HCT116 (cell line): ENCODE data around the gene LIN28A. TPM values are rescaled to one million over a fixed set of nuclear protein-coding genes. Genes with fewer than 3 reads are reported as not detected.

Experiments used
- ATAC-seq: fragments of 200-7000 bp; cut with Tn5 transposase; 2 replicates; pipeline ENCODE4 v1.9.1; 2020; ENCODE audit warnings: mild to moderate bottlenecking, moderate library complexity
- BruUV-seq: library from RNA; stranded (reverse); fragments of 400-500 nt; replicated peaks from 2 replicates; lab custom pipeline; 2021; lab: Mats Ljungman, UMichigan
- CTCF ChIA-PET: fragments of 300-600 bp; sonication (Branson Sonifier 250); formaldehyde crosslinking; loops from one replicate; lab custom pipeline; 2021; ENCODE audit warnings: antibody characterized with exemption; lab: Charles Lee
- POLR2A ChIA-PET: fragments of 300-600, 350-600 bp; sonication (Branson Sonifier 250); formaldehyde crosslinking; loops from one replicate; lab custom pipeline; 2021; ENCODE audit warnings: antibody characterized with exemption; lab: Charles Lee
- RAD21 ChIA-PET, 2 experiments: fragments of 300-600 bp; sonication (Branson Sonifier 250); formaldehyde crosslinking; loops; one replicate each; lab custom pipeline; 2023; ENCODE audit warnings: low total read pairs in 2 of 2; ENCODE audit not compliant: uncharacterized antibody in 2 of 2, unreplicated experiment in 2 of 2, low non-redundant PET in 1 of 2; lab: Charles Lee
- DNase-seq: peaks from one replicate; pipeline ENCODE4 v3.0.0-alpha.2; 2010; ENCODE audit warnings: low read depth, low spot score
- H2AFZ ChIP-seq: fragments of 200-600 bp; shearing (Covaris generic), sonication (generic); 2 replicates; pipeline ENCODE4 v1.6.1; 2017; ENCODE audit warnings: low read depth, mixed run types, mixed read lengths, antibody characterized with exemption, low read length; ENCODE audit not compliant: poor library complexity, severe bottlenecking
- H3K27ac ChIP-seq: 2 replicates; pipeline ENCODE4 v1.5.1; 2012; ENCODE audit warnings: low read depth, low read length
- H3K27me3 ChIP-seq: fragments of 200-600 bp; sonication (generic); 2 replicates; pipeline ENCODE4 v1.6.1; 2016; ENCODE audit warnings: mixed run types, low read length, mixed read lengths; ENCODE audit not compliant: insufficient read depth
- H3K36me3 ChIP-seq, 2 experiments: fragments of 200-500 bp in 1 of 2; fragments of 200-600 bp in 1 of 2; sonication (Bioruptor generic) in 1 of 2; sonication (generic) in 1 of 2; 2 replicates each; pipeline versions ENCODE4 v1.5.1 to v1.6.1; 2014 to 2016; ENCODE audit warnings: low read length in 2 of 2, inconsistent platforms in 1 of 2, mixed read lengths in 1 of 2, mixed run types in 1 of 2; ENCODE audit not compliant: insufficient read depth in 2 of 2, control insufficient read depth in 1 of 2
- H3K4me1 ChIP-seq, 2 experiments: fragments of 200-600 bp in 1 of 2; sonication (generic) in 1 of 2; 2 replicates each; pipeline versions ENCODE4 v1.5.1 to v1.6.1; 2012 to 2017; ENCODE audit warnings: low read length in 2 of 2, inconsistent platforms in 1 of 2, mild to moderate bottlenecking in 1 of 2, mixed read lengths in 1 of 2, mixed run types in 1 of 2, moderate library complexity in 1 of 2; ENCODE audit not compliant: insufficient read depth in 2 of 2, control insufficient read depth in 1 of 2
- H3K4me2 ChIP-seq: fragments of 200-600 bp; sonication (generic); 2 replicates; pipeline ENCODE4 v1.6.1; 2017; ENCODE audit warnings: mixed run types, low read length, mixed read lengths
- H3K4me3 ChIP-seq, 2 experiments: fragments of 200-600 bp in 1 of 2; sonication (generic) in 1 of 2; replicated peaks in 1 of 2; 2 replicates each; pipeline ENCODE4 v1.5.1; 2011 to 2016; ENCODE audit warnings: low read length in 2 of 2, control low read depth in 1 of 2, low read depth in 1 of 2, mild to moderate bottlenecking in 1 of 2, mixed read lengths in 1 of 2, mixed run types in 1 of 2
- H3K79me2 ChIP-seq: fragments of 200-600 bp; sonication (generic); 2 replicates; pipeline ENCODE4 v1.6.1; 2017; ENCODE audit warnings: mild to moderate bottlenecking, mixed run types, low read length, moderate library complexity, mixed read lengths; ENCODE audit not compliant: insufficient read depth
- H3K9ac ChIP-seq: fragments of 200-600 bp; sonication (generic); 2 replicates; pipeline ENCODE4 v1.6.1; 2016; ENCODE audit warnings: low read length, mixed read lengths
- H3K9me2 ChIP-seq: fragments of 200-600 bp; sonication (generic), shearing (Covaris generic); 2 replicates; pipeline ENCODE4 v1.6.1; 2017; ENCODE audit warnings: mixed run types, mild to moderate bottlenecking, moderate library complexity; ENCODE audit not compliant: insufficient read depth
- H3K9me3 ChIP-seq, 2 experiments: fragments of 200-500 bp in 1 of 2; fragments of 200-600 bp in 1 of 2; sonication (Bioruptor generic) in 1 of 2; sonication (generic) in 1 of 2; 2 replicates each; pipeline ENCODE4 v1.6.1; 2014 to 2017; ENCODE audit warnings: low read length in 2 of 2, mixed read lengths in 2 of 2, inconsistent platforms in 1 of 2, low read depth in 1 of 2, mild to moderate bottlenecking in 1 of 2, mixed run types in 1 of 2, moderate library complexity in 1 of 2; ENCODE audit not compliant: control insufficient read depth in 1 of 2, insufficient read depth in 1 of 2
- H4K20me1 ChIP-seq: fragments of 200-600 bp; sonication (generic), shearing (Covaris generic); 2 replicates; pipeline ENCODE4 v1.6.1; 2017; ENCODE audit warnings: mixed run types, mild to moderate bottlenecking, moderate library complexity; ENCODE audit not compliant: insufficient read depth
- CEBPB ChIP-seq: IDR thresholded peaks from 2 replicates; pipeline ENCODE4 v1.6.1; 2012; ENCODE audit warnings: low read depth
- ELF1 ChIP-seq: IDR thresholded peaks from 2 replicates; pipeline ENCODE4 v1.6.1; 2012; ENCODE audit warnings: low read depth, borderline replicate concordance
- EZH2 ChIP-seq: fragments of 200-600 bp; sonication (generic); IDR thresholded peaks from 2 replicates; pipeline ENCODE4 v1.6.1; 2017; ENCODE audit warnings: antibody characterized with exemption, mixed run types
- EZH2phosphoT487 ChIP-seq: fragments of 200-600 bp; IDR thresholded peaks from 2 replicates; pipeline ENCODE4 v1.6.1; 2018; ENCODE audit warnings: antibody characterized with exemption, borderline replicate concordance
- FOSL1 ChIP-seq: IDR thresholded peaks from 2 replicates; pipeline ENCODE4 v1.6.1; 2012; ENCODE audit warnings: low read depth
- JUND ChIP-seq: IDR thresholded peaks from 2 replicates; pipeline ENCODE4 v1.6.1; 2012
- POLR2A ChIP-seq: IDR thresholded peaks from 2 replicates; pipeline ENCODE4 v1.7.0; 2011; ENCODE audit warnings: borderline replicate concordance; ENCODE audit not compliant: insufficient read depth, insufficient read length; ENCODE audit errors: extremely low read depth
- POLR2AphosphoS5 ChIP-seq: IDR thresholded peaks from 2 replicates; pipeline ENCODE4 v1.6.1; 2011; ENCODE audit warnings: mild to moderate bottlenecking, low read depth, low read length, moderate library complexity
- RAD21 ChIP-seq: IDR thresholded peaks from 2 replicates; pipeline ENCODE4 v1.6.1; 2012; ENCODE audit warnings: low read depth, mild to moderate bottlenecking
- SIN3A ChIP-seq: IDR thresholded peaks from 2 replicates; pipeline ENCODE4 v1.6.1; 2012; ENCODE audit warnings: low read depth
- SP1 ChIP-seq: IDR thresholded peaks from 2 replicates; pipeline ENCODE4 v1.6.1; 2012; ENCODE audit warnings: low read depth
- ZFX ChIP-seq: fragments of 450-650 bp; IDR thresholded peaks from 2 replicates; pipeline ENCODE4 v1.6.1; 2017
- ZNF274 ChIP-seq: fragments of 200-500 bp; sonication (Bioruptor generic); IDR thresholded peaks from 2 replicates; pipeline ENCODE4 v1.6.1; 2014; ENCODE audit warnings: mild to moderate bottlenecking, low read depth, low read length, inconsistent platforms
- intact Hi-C: fragments of 100-400 bp; cut with micrococcal nuclease; formaldehyde crosslinking; loops from 2 replicates; pipeline ENCODE4 v1.10.0; 2022
- total RNA-seq: library from RNA; stranded (reverse); gene quantifications from one replicate; pipeline ENCODE4 v1.2.1, GENCODE V29; 2021; ENCODE audit not compliant: unreplicated experiment
- TF ChIP-seq, protein P1 (sequence below): IDR thresholded peaks from 2 replicates; pipeline ENCODE4 v1.6.1; 2012
- TF ChIP-seq, protein P2 (sequence below), 3 experiments: fragments of 200-600 bp in 1 of 3; sonication (generic) in 1 of 3; IDR thresholded peaks in 2 of 3; conservative IDR thresholded peaks in 1 of 3; 2 replicates each; pipeline ENCODE4 v1.5.1; 2012 to 2017; ENCODE audit warnings: low read depth in 2 of 3, low read length in 2 of 3, antibody characterized with exemption in 1 of 3, borderline replicate concordance in 1 of 3, control low read depth in 1 of 3, mild to moderate bottlenecking in 1 of 3, mixed read lengths in 1 of 3, mixed run types in 1 of 3, moderate library complexity in 1 of 3; ENCODE audit not compliant: insufficient read depth in 1 of 3

Gene LIN28A
- total RNA-seq, 1 experiment from 2014 or later, result 1.4 TPM

DNA sequence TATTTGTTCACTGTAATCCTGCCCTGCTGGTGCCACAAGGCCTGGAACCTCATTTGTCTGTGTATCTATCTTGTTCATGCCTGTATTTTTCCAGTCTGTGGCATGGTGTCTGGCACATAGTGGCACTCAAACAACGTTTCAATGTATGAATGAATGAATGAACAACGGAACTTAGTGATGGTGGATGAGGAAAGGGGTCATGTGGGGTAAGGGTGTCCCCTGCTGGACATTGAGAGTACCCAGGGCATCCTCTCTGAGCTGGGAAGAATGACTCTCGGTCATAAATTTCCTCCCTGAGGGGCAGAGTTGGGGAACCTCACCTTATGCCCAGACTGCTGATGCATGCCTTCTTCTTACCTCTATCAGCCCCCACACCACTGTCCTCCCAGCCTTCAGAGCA is 19.2 kb upstream of the LIN28A start (continued):
- TF ChIP-seq ELF1 (no peak), ZFX (no peak)

DNA sequence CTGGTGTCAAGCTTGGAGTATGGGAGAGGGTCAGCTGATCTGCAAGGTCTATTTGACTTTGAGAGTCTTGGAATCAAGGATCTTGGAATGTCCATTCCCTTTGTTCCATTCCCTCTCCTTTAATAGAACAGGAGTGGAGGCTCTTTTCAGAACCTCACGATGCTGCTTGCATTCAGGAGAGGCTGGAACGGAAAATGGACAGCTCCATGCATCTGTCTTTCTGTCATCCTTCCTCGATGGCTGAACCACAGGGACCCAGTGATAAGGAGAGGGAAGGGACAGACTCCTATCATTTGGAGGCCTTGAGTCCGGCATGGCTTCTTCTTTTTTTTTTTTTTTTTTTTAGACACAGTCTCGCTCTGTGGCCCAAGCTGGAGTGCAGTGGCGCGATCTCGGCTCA is 14.9 kb upstream of the LIN28A start:
- no TSS peak for BruUV-seq
- intact Hi-C loops, result no loop called here
- Histone ChIP-seq H3K36me3 (no peaks in the 10 kb centered on the region), H3K9me2 (no peaks in the 10 kb centered on the region), H3K9ac (no peak overlapping the region), H3K9me3 (no peaks in the 10 kb centered on the region), H3K4me2 (no peak overlapping the region), H3K79me2 (no peaks in the 10 kb centered on the region), H3K4me1 (peaks cover 6 to 8% of the 10 kb centered on the region in 2 experiments; a peak in 3 of 4 replicates), H4K20me1 (no peaks in the 10 kb centered on the region), H3K27ac (no peak overlapping the region), H2AFZ (no peak overlapping the region), H3K4me3 (no peak overlapping the region), H3K27me3 (no peaks in the 10 kb centered on the region)
- ChIA-PET CTCF (interaction anchor here (1.1 to 3.9 kb wide), 2 partner anchors 22 to 161 kb away, joined by 4 to 14 read pairs; partner anchors contain the start of gene CEP85), POLR2A (no interaction called here), RAD21 (interaction anchor here (0.6 to 0.7 kb wide), 2 partner anchors 45 to 284 kb away, joined by 3 to 4 read pairs; no protein-coding TSS in a partner anchor)
- TF ChIP-seq ELF1 (no peak), CEBPB (no peak), EZH2 (no peak), EZH2phosphoT487 (no peak), FOSL1 (no peak), SP1 (no peak), ZNF274 (no peak), SIN3A (no peak), RAD21 (no peak), POLR2A (no peak), POLR2AphosphoS5 (no peak), JUND (no peak)
- TF ChIP-seq, protein P1, sequence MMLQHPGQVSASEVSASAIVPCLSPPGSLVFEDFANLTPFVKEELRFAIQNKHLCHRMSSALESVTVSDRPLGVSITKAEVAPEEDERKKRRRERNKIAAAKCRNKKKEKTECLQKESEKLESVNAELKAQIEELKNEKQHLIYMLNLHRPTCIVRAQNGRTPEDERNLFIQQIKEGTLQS, result no peak
- TF ChIP-seq, protein P2, sequence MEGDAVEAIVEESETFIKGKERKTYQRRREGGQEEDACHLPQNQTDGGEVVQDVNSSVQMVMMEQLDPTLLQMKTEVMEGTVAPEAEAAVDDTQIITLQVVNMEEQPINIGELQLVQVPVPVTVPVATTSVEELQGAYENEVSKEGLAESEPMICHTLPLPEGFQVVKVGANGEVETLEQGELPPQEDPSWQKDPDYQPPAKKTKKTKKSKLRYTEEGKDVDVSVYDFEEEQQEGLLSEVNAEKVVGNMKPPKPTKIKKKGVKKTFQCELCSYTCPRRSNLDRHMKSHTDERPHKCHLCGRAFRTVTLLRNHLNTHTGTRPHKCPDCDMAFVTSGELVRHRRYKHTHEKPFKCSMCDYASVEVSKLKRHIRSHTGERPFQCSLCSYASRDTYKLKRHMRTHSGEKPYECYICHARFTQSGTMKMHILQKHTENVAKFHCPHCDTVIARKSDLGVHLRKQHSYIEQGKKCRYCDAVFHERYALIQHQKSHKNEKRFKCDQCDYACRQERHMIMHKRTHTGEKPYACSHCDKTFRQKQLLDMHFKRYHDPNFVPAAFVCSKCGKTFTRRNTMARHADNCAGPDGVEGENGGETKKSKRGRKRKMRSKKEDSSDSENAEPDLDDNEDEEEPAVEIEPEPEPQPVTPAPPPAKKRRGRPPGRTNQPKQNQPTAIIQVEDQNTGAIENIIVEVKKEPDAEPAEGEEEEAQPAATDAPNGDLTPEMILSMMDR (IDR thresholded peaks at IDR 0.05 in 2 of 3, conservative IDR thresholded peaks at IDR 0.05 in 1 of 3; ENCODE audit: borderline replicate concordance in 1 of 3, insufficient read depth in 1 of 3, low read depth in 2 of 3, low read length in 2 of 3), result no peak
- DNase-seq (no peak), ATAC-seq (no peak)
